HepG2 (cell line): ENCODE data around the gene TMEM219. TPM values are rescaled to one million over a fixed set of nuclear protein-coding genes. Genes with fewer than 3 reads are reported as not detected.
A peak's percentile ranks its signal among the peaks of the same experiment; 100 is the strongest.

ENCODE experiments used
- FOXA3 ChIP-seq: IDR thresholded peaks from 2 replicates; pipeline ENCODE4 v1.6.1; 2016; ENCODE audit warnings: missing genetic modification reagents, missing compliant biosample characterization
- GRHL1 ChIP-seq: sonication (generic); formaldehyde crosslinking; conservative IDR thresholded peaks from 2 replicates; pipeline ENCODE4 v1.8.0; 2022; ENCODE audit warnings: missing genetic modification reagents
- HINFP ChIP-seq: sonication (generic); formaldehyde crosslinking; IDR thresholded peaks from 2 replicates; pipeline ENCODE4 v1.4.0; 2020; ENCODE audit warnings: low read depth, mild to moderate bottlenecking, missing genetic modification reagents
- IKZF5 ChIP-seq: IDR thresholded peaks from 2 replicates; pipeline ENCODE4 v1.6.1; 2018; ENCODE audit warnings: missing genetic modification reagents, mild to moderate bottlenecking, missing compliant biosample characterization
- ISL2 ChIP-seq: sonication (generic); formaldehyde crosslinking; IDR thresholded peaks from 2 replicates; pipeline ENCODE4 v1.5.0; 2020; ENCODE audit warnings: missing genetic modification reagents
- JDP2 ChIP-seq: sonication (generic); formaldehyde crosslinking; IDR thresholded peaks from 2 replicates; pipeline ENCODE4 v1.8.1; 2022; ENCODE audit warnings: missing genetic modification reagents, borderline replicate concordance
- KLF6 ChIP-seq: IDR thresholded peaks from 2 replicates; pipeline ENCODE4 v1.8.0; 2016; ENCODE audit warnings: missing biosample characterization, missing genetic modification reagents
- MIER2 ChIP-seq: IDR thresholded peaks from 2 replicates; pipeline ENCODE4 v1.6.1; 2016; ENCODE audit warnings: missing biosample characterization, missing genetic modification reagents
- NCOA2 ChIP-seq: sonication (generic); formaldehyde crosslinking; IDR thresholded peaks from 2 replicates; pipeline ENCODE4 v1.8.0; 2022; ENCODE audit warnings: inconsistent platforms
- PHF20 ChIP-seq: sonication (generic); formaldehyde crosslinking; IDR thresholded peaks from 2 replicates; pipeline ENCODE4 v1.5.0; 2020; ENCODE audit warnings: mild to moderate bottlenecking, missing genetic modification reagents
- POLR2A ChIP-seq, 2 experiments: IDR thresholded peaks; 2 replicates each; pipeline ENCODE4 v1.6.1; 2011; ENCODE audit warnings: low read depth in 2 of 2, low read length in 2 of 2, mild to moderate bottlenecking in 1 of 2, moderate library complexity in 1 of 2; ENCODE audit not compliant: insufficient read depth in 1 of 2
- POLR2AphosphoS5 ChIP-seq: IDR thresholded peaks from 2 replicates; pipeline ENCODE4 v1.6.1; 2012; ENCODE audit warnings: low read depth, low read length
- PTBP1 ChIP-seq: fragments of 200-400 bp; formaldehyde crosslinking; IDR thresholded peaks from 2 replicates; pipeline ENCODE4 v1.6.1; 2018; ENCODE audit warnings: low read length, low read depth; ENCODE audit not compliant: poor library complexity, severe bottlenecking
- SATB2 ChIP-seq: sonication (generic); formaldehyde crosslinking; IDR thresholded peaks from 2 replicates; pipeline ENCODE4 v1.5.0; 2020; ENCODE audit warnings: missing genetic modification reagents
- SIN3A ChIP-seq: IDR thresholded peaks from 2 replicates; pipeline ENCODE4 v1.6.1; 2011; ENCODE audit warnings: low read depth, mild to moderate bottlenecking, control low read depth, low read length, borderline replicate concordance
- ZBTB33 ChIP-seq: sonication (generic); formaldehyde crosslinking; IDR thresholded peaks from 2 replicates; pipeline ENCODE4 v1.4.0; 2020; ENCODE audit warnings: missing genetic modification reagents
- ZMYM2 ChIP-seq: sonication (generic); formaldehyde crosslinking; IDR thresholded peaks from 2 replicates; pipeline ENCODE4 v1.8.0; 2022; ENCODE audit warnings: mild to moderate bottlenecking, missing genetic modification reagents
- ZNF180 ChIP-seq: sonication (generic); formaldehyde crosslinking; IDR thresholded peaks from 2 replicates; pipeline ENCODE4 v1.4.0; 2020; ENCODE audit warnings: low read depth, missing genetic modification reagents, borderline replicate concordance
- ZNF234 ChIP-seq: sonication (generic); formaldehyde crosslinking; conservative IDR thresholded peaks from 2 replicates; pipeline ENCODE4 v1.5.1; 2020; ENCODE audit warnings: mild to moderate bottlenecking, missing genetic modification reagents
- ZNF512B ChIP-seq: sonication (generic); formaldehyde crosslinking; IDR thresholded peaks from 2 replicates; pipeline ENCODE4 v1.5.1; 2020; ENCODE audit warnings: missing genetic modification reagents, mild to moderate bottlenecking, borderline replicate concordance
- ZNF547 ChIP-seq: sonication (generic); formaldehyde crosslinking; IDR thresholded peaks from 2 replicates; pipeline ENCODE4 v1.5.1; 2020; ENCODE audit warnings: mild to moderate bottlenecking, missing genetic modification reagents
- ZSCAN29 ChIP-seq: sonication (generic); formaldehyde crosslinking; conservative IDR thresholded peaks from 2 replicates; pipeline ENCODE4 v1.4.0; 2020; ENCODE audit warnings: mild to moderate bottlenecking, missing genetic modification reagents
- polyA plus RNA-seq, 8 experiments: library from polyadenylated mRNA; depleted of rRNA in 3 of 8; stranded (reverse) in 7 of 8; unstranded in 1 of 8; fragments of >200 nt; fragmentation: Illumina TruSeq in 4 of 8; extraction: Trizol in 4 of 8; gene quantifications; 2 replicates each; pipeline versions ENCODE4 v1.2.1 to v1.2.3, GENCODE V29; 2011 to 2016; ENCODE audit warnings: low read depth in 4 of 8, missing spikeins in 1 of 8, mixed read lengths in 1 of 8; ENCODE audit not compliant: insufficient read depth in 1 of 8
- total RNA-seq, 5 experiments: library from RNA; depleted of rRNA; stranded (reverse); fragments of >200 nt; fragmentation: Illumina TruSeq; extraction: Trizol; gene quantifications; 2 replicates each; pipeline ENCODE4 v1.2.3, GENCODE V29; 2016; ENCODE audit warnings: low read depth in 1 of 5

The TMEM219 gene
- total and polyA plus RNA-seq, 2 of the 13 experiments (the other 11 are each of a cell fraction or from before 2014, with no cell fraction given), result 105 to 115 TPM

GRCh38 chr16:29995324-29995910, 33.5 kb downstream of the TMEM219 start, which contains the start of gene HIRIP3 (continued):
- TF ChIP-seq GRHL1 (CRISPR knock-in tag) (no peak), ZNF547 (CRISPR knock-in tag) (peak; percentile 63; the same call in 1 of the 2 replicates), ZNF180 (CRISPR knock-in tag) (peak; percentile 44; the same call in 1 of the 2 replicates), SIN3A (peak; percentile 29; the same call in 1 of the 2 replicates), ZNF234 (no peak), ZBTB33 (CRISPR knock-in tag) (no peak), PTBP1 (peak; percentile 58), ZMYM2 (CRISPR knock-in tag) (peak; percentile 82), KLF6 (CRISPR knock-in tag) (no peak), SATB2 (CRISPR knock-in tag) (peak; percentile 87; the same call in 1 of the 2 replicates), ISL2 (no peak), POLR2AphosphoS5 (peak; percentile 30), ZSCAN29 (CRISPR knock-in tag) (no peak), PHF20 (no peak), JDP2 (no peak), IKZF5 (CRISPR knock-in tag) (no peak; the same call in none of the 2 replicates), ZNF512B (CRISPR knock-in tag) (no peak), MIER2 (CRISPR knock-in tag) (0 out of 2 replicates have a peak, but pooled peaks have one; percentile 8), FOXA3 (CRISPR knock-in tag) (no peak), POLR2A (IDR thresholded peaks at IDR 0.05; ENCODE audit: insufficient read depth in 1 of 2, low read depth in 2 of 2, low read length in 2 of 2) (peak in 1 of 2 experiments; percentile 52; a peak in 2 of 4 replicates), NCOA2 (CRISPR knock-in tag) (0 out of 2 replicates have a peak, but pooled peaks have one; percentile 25), HINFP (CRISPR knock-in tag) (peak; percentile 95)
